Sigmoid colon (tissue), 7 donors: ENCODE data around the gene ZNF764. TPM values are rescaled to one million over a fixed set of nuclear protein-coding genes. Genes with fewer than 3 reads are reported as not detected.

ENCODE experiments used
- DNase-seq: peaks from one replicate; pipeline ENCODE4 v3.0.0-alpha.2; 2019
- H3K27ac ChIP-seq, 4 donors: fragments of 200-600 bp; sonication (generic); one replicate each; pipeline ENCODE4 v1.5.1; 2016 to 2019; ENCODE audit warnings: mild to moderate bottlenecking in 1 of 4
- H3K27me3 ChIP-seq, 3 donors: fragments of 200-600 bp; sonication (generic); one replicate each; pipeline ENCODE4 v1.5.1; 2019; ENCODE audit warnings: mild to moderate bottlenecking in 1 of 3
- H3K36me3 ChIP-seq, 4 donors: fragments of 200-600 bp; sonication (generic); one replicate each; pipeline ENCODE4 v1.5.1; 2016 to 2019
- H3K4me1 ChIP-seq, 4 donors: fragments of 200-600 bp; sonication (generic); one replicate each; pipeline ENCODE4 v1.5.1; 2017 to 2019
- H3K4me3 ChIP-seq, 4 donors: fragments of 200-600 bp; sonication (generic); one replicate each; pipeline ENCODE4 v1.5.1; 2017 to 2019; ENCODE audit warnings: mild to moderate bottlenecking in 2 of 4, moderate library complexity in 1 of 4
- H3K9me3 ChIP-seq, 4 donors: fragments of 200-600 bp in 3 of 4; sonication (generic) in 3 of 4; one replicate each; pipeline versions ENCODE4 v1.5.1 to v1.6.1; 2013 to 2019
- EP300 ChIP-seq, 4 donors: sonication (generic); formaldehyde crosslinking; IDR thresholded peaks; one replicate each; pipeline ENCODE4 v1.6.1; 2017; ENCODE audit warnings: antibody characterized with exemption in 4 of 4
- POLR2A ChIP-seq, 2 donors: fragments of 450-650 bp; IDR thresholded peaks; one replicate each; pipeline ENCODE4 v1.6.1; 2016; ENCODE audit warnings: antibody characterized with exemption in 2 of 2, mild to moderate bottlenecking in 2 of 2, moderate library complexity in 2 of 2
- POLR2AphosphoS5 ChIP-seq, 4 donors: sonication (generic); formaldehyde crosslinking; IDR thresholded peaks; one replicate each; pipeline ENCODE4 v1.6.1; 2017; ENCODE audit warnings: antibody characterized with exemption in 4 of 4
- WGBS, 2 donors: extraction: QIAGEN DNeasy Blood & Tissue Kit; methylation state at CpG; one replicate each; pipeline ENCODE4 v1.1.7; 2013; 5-methylcytosine and 5-hydroxymethylcytosine counted together
- intact Hi-C: fragments of 100-400 bp; cut with DNase I; formaldehyde crosslinking; loops from one replicate; pipeline ENCODE4 v1.15.1; 2023
- polyA plus RNA-seq, 3 donors: library from polyadenylated mRNA; stranded (reverse); fragments of 200-250 nt; gene quantifications; one replicate each; pipeline ENCODE4 v1.2.3, GENCODE V29; 2013
- total RNA-seq, 4 donors: library from RNA; depleted of rRNA; stranded (reverse); fragments of >200 nt; gene quantifications; one replicate each; pipeline ENCODE4 v1.1.0, GENCODE V29; 2016
- TF ChIP-seq, protein P1 (sequence below), 4 experiments: fragments of 450-650 bp in 3 of 4; fragments of 200-600 bp in 1 of 4; IDR thresholded peaks; one replicate each; pipeline ENCODE4 v1.5.1; 2016 to 2019; ENCODE audit warnings: antibody characterized with exemption in 4 of 4, mild to moderate bottlenecking in 3 of 4, moderate library complexity in 2 of 4
- donor health status: healthy with polysubstance abuse.
- donor health status: Bipolar disorder and iron deficiency.
- donor health status: healthy.

Gene ZNF764
- total and polyA plus RNA-seq, 7 donors, result 3.5 to 8.6 (median 7.7) TPM

DNA sequence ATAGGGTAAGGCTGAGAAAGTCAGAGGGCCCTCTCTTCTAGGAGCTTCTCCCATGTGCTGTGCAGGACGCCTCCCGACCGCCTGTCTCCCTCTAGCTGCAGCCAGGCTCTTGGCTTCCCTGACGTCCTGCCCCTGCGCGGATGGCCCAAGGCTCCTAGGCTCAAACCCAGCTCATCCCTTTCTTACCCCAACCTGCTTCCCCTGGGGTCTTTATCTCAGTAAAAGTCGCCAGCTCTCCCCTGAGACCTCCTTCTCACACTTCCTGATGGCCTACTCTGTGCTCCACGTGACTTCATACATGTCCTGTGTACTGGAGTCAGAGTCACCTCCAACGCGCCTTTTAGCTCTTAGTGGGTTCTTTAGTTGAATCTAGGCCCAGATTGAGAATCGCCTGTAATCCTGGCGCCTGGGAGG, 22.4 kb downstream of the ZNF764 start:
- Histone ChIP-seq H3K9me3 (no peaks in the 10 kb centered on the region), H3K27me3 (no peaks in the 10 kb centered on the region), H3K4me1 (peaks cover 0 to 31% (median 25%) of the 10 kb centered on the region in 4 donors), H3K27ac (peak overlapping the region; percentile 89 to 97 (median 94)), H3K36me3 (peaks cover 0 to 24% (median 8%) of the 10 kb centered on the region in 4 donors), H3K4me3 (peak overlapping the region; percentile 45 to 85 (median 66))
- intact Hi-C loops, result loop anchor here (1.0 to 5.0 kb wide), 3 partner anchors 22 to 105 kb away; partner anchors contain the start of gene DCTPP1
- TF ChIP-seq EP300 (IDR thresholded peaks at IDR 0.05) (no peak), POLR2AphosphoS5 (IDR thresholded peaks at IDR 0.05) (peak in 2 of 4 donors; percentile 16 to 17), POLR2A (IDR thresholded peaks at IDR 0.05) (no peak)
- TF ChIP-seq, protein P1, sequence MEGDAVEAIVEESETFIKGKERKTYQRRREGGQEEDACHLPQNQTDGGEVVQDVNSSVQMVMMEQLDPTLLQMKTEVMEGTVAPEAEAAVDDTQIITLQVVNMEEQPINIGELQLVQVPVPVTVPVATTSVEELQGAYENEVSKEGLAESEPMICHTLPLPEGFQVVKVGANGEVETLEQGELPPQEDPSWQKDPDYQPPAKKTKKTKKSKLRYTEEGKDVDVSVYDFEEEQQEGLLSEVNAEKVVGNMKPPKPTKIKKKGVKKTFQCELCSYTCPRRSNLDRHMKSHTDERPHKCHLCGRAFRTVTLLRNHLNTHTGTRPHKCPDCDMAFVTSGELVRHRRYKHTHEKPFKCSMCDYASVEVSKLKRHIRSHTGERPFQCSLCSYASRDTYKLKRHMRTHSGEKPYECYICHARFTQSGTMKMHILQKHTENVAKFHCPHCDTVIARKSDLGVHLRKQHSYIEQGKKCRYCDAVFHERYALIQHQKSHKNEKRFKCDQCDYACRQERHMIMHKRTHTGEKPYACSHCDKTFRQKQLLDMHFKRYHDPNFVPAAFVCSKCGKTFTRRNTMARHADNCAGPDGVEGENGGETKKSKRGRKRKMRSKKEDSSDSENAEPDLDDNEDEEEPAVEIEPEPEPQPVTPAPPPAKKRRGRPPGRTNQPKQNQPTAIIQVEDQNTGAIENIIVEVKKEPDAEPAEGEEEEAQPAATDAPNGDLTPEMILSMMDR (IDR thresholded peaks at IDR 0.05), result peak in 3 of 4 experiments; percentile 41 to 56 (median 49)
- 28 to 35% methylated on average over 12 of the region's 12 CpGs for WGBS, 2 donors
- DNase-seq, result peak; percentile 90

DNA sequence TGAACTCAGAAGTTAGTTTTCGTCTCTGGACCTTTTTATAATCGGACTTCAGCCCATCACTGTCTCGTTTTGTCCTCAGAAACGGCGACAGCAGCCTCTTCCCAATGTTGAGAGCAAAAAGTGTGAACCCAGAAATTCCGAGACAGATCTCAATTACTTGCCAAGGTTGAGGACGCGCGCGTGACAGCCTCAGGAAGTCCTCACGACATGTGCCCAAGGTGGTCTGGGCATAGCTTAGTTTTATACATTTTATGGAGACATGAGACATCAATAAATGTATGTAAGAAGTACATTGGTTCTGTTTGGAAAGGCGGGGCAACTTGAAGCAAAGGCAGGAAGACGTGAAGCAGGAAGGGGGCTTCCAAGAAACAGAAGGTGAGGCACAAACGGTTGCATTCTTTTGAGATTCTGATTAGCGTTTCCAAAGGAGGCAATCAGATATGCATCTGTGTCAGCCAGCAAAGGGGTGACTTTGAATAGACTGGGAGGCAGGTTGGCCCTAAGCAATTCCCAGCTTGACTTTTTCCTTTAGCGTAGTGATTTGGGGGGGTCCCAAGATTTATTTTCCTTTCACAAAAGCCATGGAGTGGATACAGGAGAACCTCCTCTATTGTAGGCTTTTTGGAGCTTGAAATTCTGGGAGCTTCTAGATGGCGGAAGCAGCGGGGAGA, 22.9 kb downstream of the ZNF764 start:
- H3K36me3 ChIP-seq, result peaks cover 0 to 29% (median 8%) of the 10 kb centered on the region in 4 donors
- intact Hi-C loops, result loop anchor here (1.0 to 5.0 kb wide), 3 partner anchors 22 to 104 kb away; partner anchors contain the start of gene DCTPP1
- H3K27ac ChIP-seq, result peak overlapping the region; percentile 89 to 97 (median 94)
- peak overlapping the region; percentile 45 to 85 (median 66) for H3K4me3 ChIP-seq
- DNase-seq, result no peak
- H3K4me1 ChIP-seq, result peaks cover 0 to 31% (median 25%) of the 10 kb centered on the region in 4 donors
- WGBS, 2 donors, result 3 to 8% methylated on average over 18 of the region's 18 CpGs
- TF ChIP-seq EP300 (IDR thresholded peaks at IDR 0.05) (no peak), POLR2A (IDR thresholded peaks at IDR 0.05) (no peak), POLR2AphosphoS5 (IDR thresholded peaks at IDR 0.05) (no peak)
- TF ChIP-seq, protein P1 (IDR thresholded peaks at IDR 0.05), result no peak
- no peaks in the 10 kb centered on the region for H3K9me3 ChIP-seq
- H3K27me3 ChIP-seq, result no peaks in the 10 kb centered on the region

DNA sequence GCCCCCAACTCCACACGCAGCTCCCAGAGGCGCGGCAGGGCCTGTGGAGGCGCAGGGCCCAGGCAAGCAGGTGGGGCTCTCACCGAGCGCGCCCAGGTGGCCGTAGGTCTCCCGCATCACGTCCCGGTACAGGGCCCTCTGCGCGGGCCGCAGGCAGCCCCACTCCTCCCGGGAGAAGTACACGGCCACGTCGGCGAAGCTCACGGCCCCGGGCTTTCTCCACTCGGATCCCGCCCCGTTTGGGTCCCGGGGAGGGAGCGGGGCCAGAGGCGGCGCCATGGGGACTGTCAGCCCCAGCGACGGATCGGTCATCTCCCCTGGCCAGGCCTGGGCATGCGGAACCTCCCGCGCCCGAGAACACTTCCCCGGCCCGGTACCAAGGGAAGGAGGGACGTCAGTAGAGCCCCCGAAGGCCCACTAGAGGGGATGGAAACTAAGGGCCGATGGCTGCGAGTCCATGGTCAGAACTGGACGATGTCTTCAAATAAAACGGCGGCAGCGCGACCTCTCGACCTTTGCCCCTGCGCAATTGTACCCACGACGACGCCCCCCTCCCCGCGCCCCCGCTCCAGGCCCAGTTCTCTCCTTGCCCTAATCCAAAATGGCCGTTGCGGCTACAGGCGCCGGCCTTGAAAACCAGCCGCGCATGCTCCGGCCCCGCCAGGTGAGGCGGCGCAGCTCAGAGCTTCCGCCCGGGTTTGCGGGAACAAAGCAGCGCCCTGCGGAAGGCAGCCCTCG, 23.6 kb downstream of the ZNF764 start, which contains the start of gene ZNF747:
ZNF747 (minus strand) TSS at position 491 of the 738 bp plus-strand sequence; CDS start at position 312, 179 bp downstream.
- intact Hi-C loops, result loop anchor here (1.0 to 5.0 kb wide), 4 partner anchors 23 to 104 kb away; partner anchors contain the start of genes DCTPP1 and ZNF688
- WGBS, 2 donors, result 0% methylated on average over 70 of the region's 70 CpGs
- Histone ChIP-seq H3K4me3 (peak within 1 kb of the TSS; percentile 45 to 85 (median 66)), H3K27me3 (no peaks in the 10 kb centered on the region), H3K36me3 (peaks cover 0 to 32% (median 8%) of the 10 kb centered on the region in 4 donors), H3K27ac (peak within 1 kb of the TSS; percentile 89 to 97 (median 94)), H3K4me1 (peaks cover 0 to 31% (median 25%) of the 10 kb centered on the region in 4 donors), H3K9me3 (no peaks in the 10 kb centered on the region)
- TF ChIP-seq, protein P1 (IDR thresholded peaks at IDR 0.05), result no peak
- TF ChIP-seq POLR2A (IDR thresholded peaks at IDR 0.05), result peak; percentile 50 to 65
- no peak for TF ChIP-seq EP300 (IDR thresholded peaks at IDR 0.05)
- peak; percentile 73 to 86 (median 80) for TF ChIP-seq POLR2AphosphoS5 (IDR thresholded peaks at IDR 0.05)
- DNase-seq, result peak; percentile 97

DNA sequence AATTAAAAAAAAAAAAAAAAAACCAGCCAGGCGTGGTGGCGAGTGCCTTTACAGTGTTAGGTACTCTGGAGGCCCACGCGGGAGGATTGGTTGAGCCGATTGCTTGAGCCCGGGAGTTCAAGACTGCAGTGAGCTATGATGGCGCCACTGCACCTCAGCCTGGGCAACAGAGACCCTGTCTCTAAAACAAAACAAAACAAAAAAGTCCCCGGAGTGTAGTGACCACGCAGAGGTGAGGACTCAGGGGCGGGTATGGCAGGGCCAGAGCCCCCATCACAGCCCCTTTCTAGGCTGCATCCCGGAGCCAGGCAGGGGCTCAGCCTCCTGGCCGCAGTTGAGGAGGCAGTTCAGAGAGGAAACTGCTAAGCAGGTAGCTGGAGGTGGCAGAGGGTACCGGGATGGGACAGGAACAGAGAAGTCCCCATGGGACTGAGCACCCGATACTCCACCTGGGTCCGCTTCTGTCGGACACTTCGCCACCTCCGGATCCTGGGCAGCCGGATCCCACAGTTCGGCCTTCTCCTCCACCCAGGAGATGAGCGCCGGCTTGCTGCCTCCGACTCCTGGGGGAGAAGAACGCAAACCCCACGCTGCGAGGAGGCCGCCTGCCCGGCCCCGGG, 24.3 kb downstream of the ZNF764 start:
- H3K4me3 ChIP-seq, result peak overlapping the region; percentile 45 to 85 (median 66)
- TF ChIP-seq, protein P1 (IDR thresholded peaks at IDR 0.05), result no peak
- TF ChIP-seq POLR2AphosphoS5 (IDR thresholded peaks at IDR 0.05), result no peak
- no peak for TF ChIP-seq EP300 (IDR thresholded peaks at IDR 0.05)
- no peak for TF ChIP-seq POLR2A (IDR thresholded peaks at IDR 0.05)
- no peak for DNase-seq
- H3K36me3 ChIP-seq, result peaks cover 0 to 32% (median 8%) of the 10 kb centered on the region in 4 donors
- intact Hi-C loops, result loop anchor here (2.0 to 5.0 kb wide), 2 partner anchors 38 to 103 kb away; partner anchors contain the start of genes DCTPP1 and ZNF688
- peaks cover 0 to 31% (median 25%) of the 10 kb centered on the region in 4 donors for H3K4me1 ChIP-seq
- H3K9me3 ChIP-seq, result no peaks in the 10 kb centered on the region
- 5 to 18% methylated on average over 29 of the region's 29 CpGs for WGBS, 2 donors
- no peaks in the 10 kb centered on the region for H3K27me3 ChIP-seq
- H3K27ac ChIP-seq, result peak overlapping the region; percentile 89 to 97 (median 94)
